GM12875 (cell line): ENCODE data around the gene OR10V1.
"Not testable (repeated sequence)": the region's sequence is repeated elsewhere in the genome, so short reads cannot be mapped to it uniquely, and the experiment has no call there.

Source experiments
- H3K4me3 ChIP-seq: one replicate; pipeline ENCODE4 v1.5.1; 2011; ENCODE audit warnings: low read depth, low read length, control low read depth
- TF ChIP-seq, protein P1 (sequence below): IDR thresholded peaks from 2 replicates; pipeline ENCODE4 v1.5.1; 2011; ENCODE audit warnings: low read depth, mild to moderate bottlenecking, control low read depth, inconsistent platforms, low read length, moderate library complexity, borderline replicate concordance; ENCODE audit not compliant: insufficient read depth

OR10V1 gene

DNA sequence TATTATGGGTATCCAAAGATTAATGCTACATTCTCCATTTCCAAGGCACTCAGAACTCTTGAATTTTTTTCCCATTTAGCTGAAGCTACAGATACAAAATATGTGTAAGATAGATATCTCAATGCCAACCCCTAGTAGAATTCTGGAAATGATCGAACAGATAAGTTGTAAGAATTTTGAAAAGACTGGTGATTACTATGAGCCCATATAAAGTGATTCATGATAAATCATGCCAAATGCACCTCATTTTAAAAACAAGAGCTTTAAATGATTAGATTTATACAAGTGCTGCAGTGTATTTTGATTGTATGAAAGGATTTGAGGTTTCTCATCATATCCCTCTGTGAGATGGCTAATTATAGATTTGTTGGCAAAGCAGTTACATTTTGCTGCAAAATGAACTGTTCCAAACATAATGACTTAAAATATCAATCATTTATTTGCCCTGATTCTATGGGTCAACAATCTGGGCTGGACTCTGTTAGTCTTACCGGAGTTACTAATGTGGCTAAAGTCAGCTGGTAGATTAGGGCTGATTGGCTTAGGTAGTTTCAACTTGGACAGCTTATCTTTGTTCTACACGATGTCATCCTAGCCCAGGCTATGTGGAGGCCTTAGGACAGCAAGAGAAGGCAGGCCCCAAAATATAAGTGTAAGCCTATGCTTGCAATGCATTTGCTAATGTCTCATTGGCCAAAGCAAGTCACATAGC, 3.4 kb downstream of the OR10V1 start:
- no peak overlapping the region for H3K4me3 ChIP-seq
- TF ChIP-seq, protein P1, sequence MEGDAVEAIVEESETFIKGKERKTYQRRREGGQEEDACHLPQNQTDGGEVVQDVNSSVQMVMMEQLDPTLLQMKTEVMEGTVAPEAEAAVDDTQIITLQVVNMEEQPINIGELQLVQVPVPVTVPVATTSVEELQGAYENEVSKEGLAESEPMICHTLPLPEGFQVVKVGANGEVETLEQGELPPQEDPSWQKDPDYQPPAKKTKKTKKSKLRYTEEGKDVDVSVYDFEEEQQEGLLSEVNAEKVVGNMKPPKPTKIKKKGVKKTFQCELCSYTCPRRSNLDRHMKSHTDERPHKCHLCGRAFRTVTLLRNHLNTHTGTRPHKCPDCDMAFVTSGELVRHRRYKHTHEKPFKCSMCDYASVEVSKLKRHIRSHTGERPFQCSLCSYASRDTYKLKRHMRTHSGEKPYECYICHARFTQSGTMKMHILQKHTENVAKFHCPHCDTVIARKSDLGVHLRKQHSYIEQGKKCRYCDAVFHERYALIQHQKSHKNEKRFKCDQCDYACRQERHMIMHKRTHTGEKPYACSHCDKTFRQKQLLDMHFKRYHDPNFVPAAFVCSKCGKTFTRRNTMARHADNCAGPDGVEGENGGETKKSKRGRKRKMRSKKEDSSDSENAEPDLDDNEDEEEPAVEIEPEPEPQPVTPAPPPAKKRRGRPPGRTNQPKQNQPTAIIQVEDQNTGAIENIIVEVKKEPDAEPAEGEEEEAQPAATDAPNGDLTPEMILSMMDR: no peak

DNA sequence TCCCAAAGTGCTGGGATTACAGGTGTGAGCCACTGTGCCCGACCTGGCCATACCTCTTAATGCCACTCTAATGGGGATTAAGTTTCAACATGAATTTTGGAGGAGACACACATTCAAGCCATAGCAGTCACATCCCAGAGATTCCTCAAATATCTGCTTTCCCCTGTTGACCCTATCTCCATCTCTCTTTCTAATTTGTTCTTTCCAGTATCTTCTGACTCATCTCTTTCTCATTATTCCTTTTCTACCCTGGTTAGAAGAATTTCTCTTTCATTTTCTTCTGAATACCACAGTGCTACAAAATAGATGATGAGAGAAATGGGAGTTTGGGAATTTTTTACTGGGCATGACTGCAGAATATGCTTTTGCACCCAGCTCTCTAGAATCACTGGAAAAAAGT, 5.1 kb downstream of the OR10V1 start:
- H3K4me3 ChIP-seq: no peak overlapping the region
- TF ChIP-seq, protein P1: no peak

DNA sequence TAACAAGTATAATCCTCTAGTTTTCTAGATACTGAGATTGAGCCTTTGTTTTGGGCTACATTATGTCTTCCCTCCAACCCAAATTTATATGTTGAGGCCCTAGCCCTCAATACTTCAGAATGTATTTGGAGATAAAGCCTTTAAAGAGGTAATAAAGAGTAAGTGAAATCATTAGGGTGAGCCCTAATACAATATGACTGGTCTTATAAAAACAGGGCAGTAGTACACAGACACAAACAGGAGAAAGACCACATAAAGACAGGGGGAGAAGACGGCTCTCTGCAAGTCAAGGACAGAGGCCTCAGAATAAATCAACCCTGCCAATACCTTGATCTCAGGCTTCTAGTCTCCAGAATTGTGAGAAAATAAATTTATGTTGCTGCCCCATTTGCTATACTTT, 6.3 kb downstream of the OR10V1 start:
- TF ChIP-seq, protein P1: no peak
- no peak overlapping the region for H3K4me3 ChIP-seq

DNA sequence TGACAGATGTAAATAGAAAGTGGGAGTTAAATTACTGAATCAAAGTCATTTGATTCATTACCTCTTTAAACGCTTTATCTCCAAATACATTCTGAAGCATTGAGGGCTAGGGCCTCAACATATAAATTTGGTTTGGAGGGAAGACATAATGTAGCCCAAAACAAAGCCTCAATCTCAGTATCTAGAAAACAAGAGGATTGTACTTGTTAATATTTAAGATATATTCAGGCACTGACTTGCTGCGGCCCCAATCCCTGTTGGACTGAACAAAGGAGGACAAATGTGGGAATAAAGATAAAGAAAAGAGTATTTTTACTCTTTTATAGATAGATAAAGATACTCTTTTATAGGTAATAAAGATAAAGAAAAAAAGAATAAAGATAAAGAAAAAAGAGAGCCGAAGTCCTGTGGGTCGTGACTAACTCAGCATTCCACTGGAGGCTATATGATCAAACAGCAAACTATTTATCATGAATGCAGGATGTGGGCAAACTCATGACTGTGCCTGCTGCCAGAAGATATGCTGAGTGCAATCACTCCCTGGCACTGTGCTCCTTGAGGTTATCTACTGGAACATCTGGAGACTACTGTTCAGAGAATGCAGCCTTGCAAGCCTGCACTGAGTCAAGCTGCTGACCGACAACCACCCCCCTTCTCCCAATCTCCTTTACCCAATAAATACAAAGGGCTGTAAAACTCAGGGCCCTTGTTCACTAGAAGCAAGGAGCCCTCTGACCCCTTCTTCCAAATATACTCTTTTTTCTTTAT, 6.9 kb downstream of the OR10V1 start:
- H3K4me3 ChIP-seq: no peak overlapping the region
- TF ChIP-seq, protein P1: no peak

DNA sequence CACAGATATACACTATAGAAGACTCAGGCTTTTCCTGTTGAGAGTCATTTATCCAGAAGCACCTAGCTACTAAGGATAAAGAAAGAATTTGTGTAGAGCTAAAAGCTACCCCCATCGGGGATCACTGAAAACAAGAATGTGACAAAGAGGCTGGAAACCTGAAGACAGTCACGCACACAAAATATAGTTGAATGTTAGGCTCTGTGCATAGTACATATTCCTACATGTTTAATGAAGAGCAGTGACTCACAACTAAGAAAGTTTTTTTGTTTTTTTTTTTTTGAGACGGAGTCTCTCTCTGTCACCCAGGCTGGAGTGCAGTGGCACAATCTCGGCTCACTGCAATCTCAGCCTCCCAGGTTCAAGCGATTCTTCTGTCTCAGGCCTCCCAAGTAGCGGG, 8.4 kb downstream of the OR10V1 start:
- H3K4me3 ChIP-seq: no peak overlapping the region
- TF ChIP-seq, protein P1: no peak

DNA sequence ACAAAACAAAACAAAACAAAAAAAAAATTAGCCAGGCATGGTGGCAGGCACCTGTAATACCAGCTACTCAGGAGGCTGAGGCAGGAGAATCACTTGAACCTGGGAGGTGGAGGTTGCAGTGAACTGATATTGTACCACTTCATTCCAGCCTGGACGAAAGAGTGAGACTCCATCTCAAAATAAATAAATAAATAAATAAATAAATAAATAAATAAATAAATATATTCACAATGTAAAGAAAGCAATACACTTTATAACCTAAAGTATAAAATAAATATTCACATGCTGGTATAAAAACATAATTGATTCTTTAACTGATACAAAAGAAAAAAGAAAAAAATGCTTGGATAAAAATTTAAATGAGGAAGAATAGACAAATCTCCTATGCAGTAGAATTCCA, 10.1 kb downstream of the OR10V1 start:
- H3K4me3 ChIP-seq: not testable (repeated sequence)

DNA sequence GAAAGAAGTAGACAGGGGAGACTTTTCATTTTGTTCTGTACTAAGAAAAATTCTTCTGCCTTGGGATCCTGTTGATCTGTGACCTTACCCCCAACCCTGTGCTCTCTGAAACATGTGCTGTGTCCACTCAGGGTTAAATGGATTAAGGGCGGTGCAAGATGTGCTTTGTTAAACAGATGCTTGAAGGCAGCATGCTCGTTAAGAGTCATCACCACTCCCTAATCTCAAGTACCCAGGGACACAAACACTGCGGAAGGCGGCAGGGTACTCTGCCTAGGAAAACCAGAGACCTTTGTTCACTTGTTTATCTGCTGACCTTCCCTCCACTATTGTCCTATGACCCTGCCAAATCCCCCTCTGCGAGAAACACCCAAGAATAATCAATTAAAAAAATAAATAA, 13.5 kb downstream of the OR10V1 start:
- not testable (repeated sequence) for H3K4me3 ChIP-seq

DNA sequence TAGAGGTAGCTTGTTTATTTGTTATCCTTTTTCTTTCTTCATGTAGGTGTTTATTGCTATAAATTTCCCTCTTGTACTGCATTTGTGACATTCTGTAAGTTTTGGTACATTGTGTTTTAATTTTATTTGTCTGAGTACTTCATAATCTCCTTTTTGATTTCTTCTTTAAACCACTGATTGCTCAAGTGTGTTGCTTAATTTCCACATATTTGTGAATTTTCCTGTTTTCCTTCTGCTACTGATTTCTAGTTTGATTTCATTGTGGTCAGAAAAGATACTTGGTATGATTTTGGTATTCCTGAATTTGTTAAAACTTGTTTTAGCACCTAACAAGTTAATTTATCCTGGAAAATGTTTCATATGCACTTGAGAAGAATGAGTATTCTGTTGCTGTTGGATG, 15.1 kb downstream of the OR10V1 start:
- H3K4me3 ChIP-seq: no peak overlapping the region
- TF ChIP-seq, protein P1: no peak
